NCI-H345 (cell line): ENCODE data around the gene SPIN2B.

Experiments
- DNase-seq: peaks from one replicate; lab custom pipeline; 2025; lab: John Stamatoyannopoulos, UW

SPIN2B gene

DNA sequence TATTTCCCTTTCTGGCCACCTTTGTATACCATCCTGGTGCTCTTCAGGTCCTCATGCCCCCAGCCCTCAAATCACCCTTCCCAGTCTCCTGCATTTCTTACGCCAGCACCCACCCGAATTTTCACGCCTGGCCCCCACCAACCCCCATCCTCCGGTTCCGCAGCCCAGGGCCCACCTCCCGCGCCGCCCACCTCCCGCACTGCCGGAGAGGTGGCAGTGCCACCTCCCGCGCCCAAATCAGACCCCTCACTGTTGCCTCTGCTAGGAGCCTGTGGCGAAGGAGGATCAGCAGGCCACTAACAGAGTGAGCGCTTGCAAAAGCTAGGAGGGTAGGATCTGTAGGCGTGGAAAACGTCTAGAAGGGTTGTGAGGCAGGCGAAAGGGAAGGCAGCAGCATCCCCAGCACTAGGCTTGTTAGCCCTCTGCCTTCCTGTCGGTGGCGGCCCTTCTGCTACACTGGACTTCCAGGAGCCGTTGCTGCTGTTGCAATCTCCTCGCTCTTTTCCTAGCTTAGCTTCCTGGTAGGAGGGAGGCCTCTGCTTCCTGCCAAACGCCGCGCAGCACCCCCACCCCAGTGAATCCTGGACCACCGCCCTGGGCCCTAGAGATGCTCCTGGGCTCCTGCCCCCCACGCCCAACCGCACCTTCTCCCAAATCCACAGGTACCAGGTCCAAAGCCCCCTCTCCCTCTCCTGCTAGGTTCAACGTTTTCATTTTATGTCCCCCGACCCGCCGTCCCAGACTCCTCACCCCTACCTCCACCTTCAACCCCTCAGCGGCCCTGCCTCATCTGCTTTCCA is 51.0 kb downstream of the SPIN2B start:
- DNase-seq: no peak
